ENCODE measurements around the gene FAM216A.
A peak's percentile ranks its signal among the peaks of the same experiment; 100 is the strongest.
"Not testable (repeated sequence)": the region's sequence is repeated elsewhere in the genome, so short reads cannot be mapped to it uniquely, and the experiment has no call there.

The FAM216A gene, protein sequence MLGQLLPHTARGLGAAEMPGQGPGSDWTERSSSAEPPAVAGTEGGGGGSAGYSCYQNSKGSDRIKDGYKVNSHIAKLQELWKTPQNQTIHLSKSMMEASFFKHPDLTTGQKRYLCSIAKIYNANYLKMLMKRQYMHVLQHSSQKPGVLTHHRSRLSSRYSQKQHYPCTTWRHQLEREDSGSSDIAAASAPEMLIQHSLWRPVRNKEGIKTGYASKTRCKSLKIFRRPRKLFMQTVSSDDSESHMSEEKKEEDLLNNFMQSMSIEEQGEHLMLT

DNA sequence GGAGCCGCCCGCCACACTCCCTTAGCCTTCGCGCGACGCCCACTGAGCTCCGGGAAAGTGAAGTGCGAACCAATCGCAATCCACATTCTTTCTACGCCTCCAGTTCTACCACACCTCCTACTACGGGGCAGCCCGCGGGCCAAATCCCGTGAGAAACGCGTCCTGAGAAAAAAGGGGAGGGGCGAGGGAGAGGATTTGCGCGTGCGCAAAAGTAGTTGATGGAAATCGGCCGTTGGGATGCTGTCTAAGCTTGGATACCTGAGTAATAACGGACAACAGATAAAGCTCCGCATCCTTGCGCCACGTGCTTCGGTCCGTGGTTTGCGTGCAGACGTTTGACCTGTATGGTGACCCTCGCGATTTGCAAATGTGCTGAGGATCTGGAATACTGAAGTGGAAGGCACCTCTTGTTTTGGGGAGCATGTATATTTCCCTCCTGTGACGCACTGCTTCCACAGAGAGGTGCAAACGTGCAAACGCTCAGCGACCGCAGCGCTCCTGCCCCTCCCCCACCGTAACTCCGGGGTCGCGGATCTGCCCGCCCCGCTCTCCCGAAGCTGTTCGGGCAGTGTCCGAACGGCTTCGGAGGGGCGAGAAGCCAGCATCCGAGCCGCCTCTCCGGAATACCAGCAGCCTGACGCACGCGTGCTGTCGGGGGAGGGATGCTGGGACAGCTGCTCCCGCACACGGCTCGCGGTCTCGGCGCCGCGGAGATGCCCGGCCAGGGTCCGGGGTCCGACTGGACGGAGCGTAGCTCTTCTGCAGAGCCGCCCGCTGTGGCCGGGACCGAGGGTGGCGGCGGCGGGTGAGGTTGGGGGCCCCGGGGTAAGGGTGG is at the start of gene FAM216A, which contains the start of gene GPN3:
FAM216A (plus strand) TSS at position 632 of the 835 bp plus-strand sequence; CDS start at position 663, 31 bp downstream.
GPN3 (minus strand) TSS at position 44 of the 835 bp plus-strand sequence. CDS start 54 bp downstream, outside the sequence.
- peak; percentile 96 for DNase-seq (ENCODE audit: low spot score)

DNA sequence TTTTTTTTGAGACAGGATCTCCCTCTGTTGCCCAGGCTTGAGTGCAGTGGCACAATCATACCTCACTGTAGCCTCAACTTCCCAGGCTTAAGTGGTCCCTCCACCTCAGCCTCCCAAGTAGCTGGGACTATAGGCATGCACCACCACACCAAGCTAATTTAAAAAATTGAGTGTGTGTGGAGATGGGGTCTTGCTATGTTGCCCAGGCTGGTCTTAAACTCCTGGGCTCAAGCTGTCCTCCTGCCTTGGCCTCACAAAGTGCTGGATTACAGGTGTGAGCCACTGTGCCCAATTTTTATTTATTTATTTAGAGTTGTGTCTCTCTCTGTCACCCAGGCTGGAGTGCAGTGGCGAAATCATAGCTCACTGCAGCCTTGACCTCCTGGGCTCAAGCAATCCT is 48.0 kb upstream of the FAM216A start:
- not testable (repeated sequence) for DNase-seq (ENCODE audit: low spot score)

DNA sequence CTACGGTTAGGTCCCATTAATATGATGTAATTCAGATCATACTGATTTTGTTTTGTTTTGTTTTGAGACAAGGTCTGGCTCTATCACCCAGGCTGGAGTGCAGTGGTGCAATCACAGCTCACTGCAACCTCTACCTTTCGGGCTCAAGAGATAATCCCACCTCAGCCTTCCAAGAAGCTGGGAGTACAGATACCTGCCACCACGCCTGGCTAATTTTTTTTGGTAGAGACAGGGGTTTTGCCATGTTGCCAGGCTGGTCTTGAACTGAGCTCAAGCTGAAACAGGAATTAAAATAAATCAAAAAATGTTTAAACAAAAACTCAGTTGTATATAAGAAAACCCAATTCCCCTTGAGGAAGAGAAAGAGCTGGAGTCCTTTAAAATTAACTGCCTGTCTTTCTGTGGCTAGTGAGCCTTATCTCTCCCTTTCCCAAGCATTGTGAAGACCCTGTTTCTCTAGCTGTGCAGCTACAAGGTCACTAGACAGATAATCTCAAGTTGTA is 47.4 kb upstream of the FAM216A start:
- DNase-seq (ENCODE audit: low spot score), result no peak

DNA sequence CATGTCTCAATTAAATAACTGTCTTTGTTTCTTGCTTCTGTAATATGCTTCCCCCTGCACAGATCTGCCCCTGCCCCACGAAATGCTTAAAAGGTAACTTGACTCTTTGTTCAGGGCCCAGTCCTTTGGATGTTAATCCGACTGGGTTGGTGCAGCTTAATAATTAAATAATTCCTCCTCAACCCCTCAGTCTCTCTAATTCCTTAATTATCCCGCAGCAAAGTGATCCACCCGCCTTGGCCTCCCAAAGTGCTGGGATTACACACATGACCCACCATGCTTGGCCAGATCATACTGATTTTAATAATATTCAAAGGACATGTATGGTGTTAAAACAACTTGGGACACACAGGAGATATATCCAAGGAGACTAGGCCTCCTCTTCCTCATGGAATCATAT is 46.9 kb upstream of the FAM216A start:
- DNase-seq (ENCODE audit: low spot score), result no peak

DNA sequence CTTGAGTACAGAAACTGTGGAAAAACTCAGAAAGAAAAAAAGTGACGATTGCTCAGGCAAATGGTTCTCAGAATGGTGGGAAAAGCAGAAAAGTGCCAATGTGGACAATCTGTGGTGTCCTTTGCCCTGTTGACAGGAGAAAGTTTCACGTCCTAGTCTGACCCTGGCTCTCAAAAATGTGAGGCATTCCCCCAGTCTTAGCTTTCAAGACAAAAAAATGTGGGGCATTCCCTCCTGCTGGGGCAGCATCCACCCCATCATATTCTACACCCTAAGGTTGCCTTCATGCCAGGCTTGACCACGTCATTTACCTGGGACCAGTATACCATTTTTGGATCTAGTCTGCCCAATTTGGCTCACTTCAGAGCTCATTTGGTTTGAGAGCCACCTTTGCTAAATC is 44.4 kb upstream of the FAM216A start:
- DNase-seq (ENCODE audit: low spot score), result no peak

DNA sequence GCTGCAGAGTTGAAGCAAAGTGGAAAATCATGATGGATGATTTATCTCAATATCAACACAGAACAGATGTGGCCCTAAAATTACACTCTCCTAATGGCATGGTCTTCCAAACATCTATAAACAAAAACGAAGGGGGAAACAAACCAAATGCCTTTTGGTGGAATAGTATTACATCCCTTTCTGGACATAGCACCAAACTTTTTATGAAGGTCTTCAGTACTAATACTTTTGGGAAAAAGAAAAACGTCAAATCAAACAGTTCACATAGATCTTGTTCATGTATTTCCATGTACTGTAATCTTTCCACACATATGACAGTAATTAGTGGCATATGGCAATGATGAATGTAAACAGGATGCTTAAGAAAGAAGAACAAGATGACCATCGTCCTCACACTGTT is 42.2 kb upstream of the FAM216A start:
- DNase-seq (ENCODE audit: low spot score), result no peak

DNA sequence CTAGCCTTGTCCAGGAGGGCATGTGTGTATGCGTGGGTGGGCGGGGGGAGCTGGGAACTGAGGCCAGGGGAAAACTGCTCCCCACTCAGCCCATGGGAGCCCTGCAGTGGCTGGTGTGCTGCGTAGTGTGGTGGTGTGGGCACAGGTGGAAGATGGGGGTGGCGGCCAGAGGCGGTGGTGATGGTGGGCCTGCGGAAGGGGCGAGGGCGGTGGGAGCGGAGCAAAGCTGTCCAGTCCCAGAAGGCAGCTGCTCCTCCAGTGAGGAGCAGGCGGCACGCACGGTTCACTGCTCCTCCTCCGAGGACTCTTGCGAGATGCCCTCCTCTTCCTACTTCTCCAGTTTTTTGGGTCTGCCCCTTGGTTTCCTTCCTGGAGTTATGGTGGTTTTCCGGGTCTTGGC is 39.0 kb upstream of the FAM216A start:
- not testable (repeated sequence) for DNase-seq (ENCODE audit: low spot score)

DNA sequence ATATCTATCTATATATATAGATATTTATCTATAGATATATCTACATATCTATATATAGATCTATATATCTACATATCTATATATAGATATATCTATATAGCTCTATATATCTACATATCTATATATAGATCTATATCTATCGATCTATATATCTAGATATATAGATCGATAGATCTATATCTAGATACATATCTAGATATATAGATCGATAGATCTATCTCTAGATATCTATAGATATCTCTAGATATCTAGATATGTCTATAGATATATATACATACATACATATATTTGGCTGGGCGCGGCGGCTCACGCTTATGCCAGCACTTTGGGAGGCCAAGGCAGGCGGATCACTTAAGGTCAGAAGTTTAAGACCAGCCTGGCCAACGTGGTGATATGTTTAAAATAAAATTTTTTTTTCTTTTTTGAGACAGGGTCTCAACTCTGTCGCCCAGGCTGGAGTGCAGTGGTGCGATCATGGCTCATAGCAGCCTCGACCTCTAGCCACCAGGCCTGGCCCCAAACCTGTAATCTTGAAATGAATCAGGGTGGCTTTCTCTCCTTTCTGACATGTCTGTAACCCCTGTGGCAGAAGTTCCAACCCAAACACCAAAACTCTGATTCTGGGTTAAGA is 36.6 kb upstream of the FAM216A start:
- no peak for DNase-seq (ENCODE audit: low spot score)

DNA sequence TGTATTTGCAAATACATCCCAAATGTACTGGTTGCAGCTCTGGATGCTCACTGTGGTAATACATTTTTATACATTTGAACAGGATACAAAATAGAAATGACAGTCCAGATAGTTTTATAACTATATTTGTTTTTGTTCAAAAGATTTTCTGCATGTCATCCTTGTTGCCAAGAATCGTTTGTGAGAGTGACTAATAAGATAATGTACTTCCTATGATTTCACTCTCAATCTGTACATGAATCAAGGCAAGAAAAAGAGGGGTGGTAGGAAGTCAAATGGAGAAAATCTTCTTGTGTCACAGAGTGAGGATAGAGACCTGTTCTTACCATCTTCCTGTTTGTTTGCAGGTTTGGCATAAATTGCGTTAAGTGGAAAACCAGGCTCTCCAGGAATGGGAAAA is 32.4 kb upstream of the FAM216A start:
- DNase-seq (ENCODE audit: low spot score), result no peak

DNA sequence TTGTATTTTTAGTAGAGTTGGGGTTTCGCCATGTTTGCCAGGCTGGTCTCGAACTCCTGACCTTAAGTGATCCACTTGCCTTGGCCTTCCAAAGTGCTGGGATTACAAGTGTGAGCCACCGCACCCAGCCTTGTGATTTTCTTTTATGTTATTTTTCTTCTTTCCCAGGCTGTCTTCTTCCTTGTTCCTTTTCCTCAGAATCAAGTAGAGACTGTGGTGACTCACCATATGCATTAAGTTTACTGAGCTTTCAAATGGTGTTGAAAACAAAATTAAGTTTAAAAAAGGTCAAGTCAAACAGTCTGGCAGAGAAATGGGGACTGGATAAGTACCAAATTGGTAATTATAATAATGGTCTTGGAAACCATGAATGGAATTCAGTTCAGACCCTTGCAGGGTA is 24.2 kb upstream of the FAM216A start:
- no peak for DNase-seq (ENCODE audit: low spot score)

DNA sequence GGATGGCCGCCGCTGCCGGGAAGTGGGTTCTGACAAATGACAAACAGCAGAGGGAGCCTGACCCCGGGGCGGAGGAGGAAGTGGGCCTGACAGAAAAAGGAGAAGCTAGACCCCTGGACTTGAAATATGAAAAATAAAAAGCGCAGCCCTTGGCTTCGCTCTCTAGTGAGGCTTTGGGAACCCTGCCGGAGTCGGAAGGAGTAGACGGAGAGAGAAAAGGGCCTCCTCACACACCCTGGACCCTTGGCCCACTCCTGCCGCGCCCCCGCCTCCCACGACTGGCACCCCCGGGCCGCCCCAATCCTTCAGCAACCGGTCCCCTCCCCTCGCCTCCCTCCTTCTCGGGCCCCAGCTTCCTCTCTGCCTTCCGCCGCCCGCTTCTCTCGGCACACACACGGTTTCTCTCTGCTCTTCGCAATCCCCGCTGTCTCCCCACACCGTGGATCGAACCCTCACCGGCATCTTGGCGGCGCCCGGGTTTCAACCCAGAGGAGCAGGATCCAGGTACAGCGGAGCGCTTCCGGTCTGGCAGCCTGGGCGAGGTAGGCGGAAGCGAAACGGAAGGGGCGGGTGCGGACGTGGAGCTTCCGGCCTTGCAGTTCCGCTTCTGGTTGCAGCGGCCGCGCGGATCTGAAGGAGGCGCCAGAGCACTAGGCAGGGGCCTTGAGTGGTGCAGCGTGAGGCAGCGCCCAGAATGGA is 18.7 kb upstream of the FAM216A start, which contains the start of gene ARPC3:
ARPC3 (minus strand) TSS at position 539 of the 699 bp plus-strand sequence; CDS start at position 462, 77 bp downstream.
- DNase-seq (ENCODE audit: low spot score), result peak; percentile 91

DNA sequence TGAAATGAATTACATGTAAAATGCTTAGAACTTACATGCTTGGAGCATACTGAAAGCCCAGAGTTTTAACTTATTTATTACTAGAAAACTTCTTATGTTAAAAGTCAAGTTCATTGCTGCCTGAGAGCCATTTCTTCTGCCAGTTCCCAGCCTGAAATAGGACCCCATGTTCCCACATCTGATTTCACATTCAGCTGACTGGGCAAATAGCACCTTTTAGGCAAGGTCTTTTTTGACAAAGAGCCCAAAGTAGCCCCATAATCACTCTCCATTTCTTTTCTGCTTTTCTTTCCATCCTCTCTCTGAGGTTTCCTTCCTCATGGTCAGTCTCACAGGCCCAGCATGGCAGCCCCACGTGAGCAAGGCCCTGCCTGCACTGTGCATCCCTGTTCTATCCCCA is 17.4 kb upstream of the FAM216A start:
- DNase-seq (ENCODE audit: low spot score), result no peak

DNA sequence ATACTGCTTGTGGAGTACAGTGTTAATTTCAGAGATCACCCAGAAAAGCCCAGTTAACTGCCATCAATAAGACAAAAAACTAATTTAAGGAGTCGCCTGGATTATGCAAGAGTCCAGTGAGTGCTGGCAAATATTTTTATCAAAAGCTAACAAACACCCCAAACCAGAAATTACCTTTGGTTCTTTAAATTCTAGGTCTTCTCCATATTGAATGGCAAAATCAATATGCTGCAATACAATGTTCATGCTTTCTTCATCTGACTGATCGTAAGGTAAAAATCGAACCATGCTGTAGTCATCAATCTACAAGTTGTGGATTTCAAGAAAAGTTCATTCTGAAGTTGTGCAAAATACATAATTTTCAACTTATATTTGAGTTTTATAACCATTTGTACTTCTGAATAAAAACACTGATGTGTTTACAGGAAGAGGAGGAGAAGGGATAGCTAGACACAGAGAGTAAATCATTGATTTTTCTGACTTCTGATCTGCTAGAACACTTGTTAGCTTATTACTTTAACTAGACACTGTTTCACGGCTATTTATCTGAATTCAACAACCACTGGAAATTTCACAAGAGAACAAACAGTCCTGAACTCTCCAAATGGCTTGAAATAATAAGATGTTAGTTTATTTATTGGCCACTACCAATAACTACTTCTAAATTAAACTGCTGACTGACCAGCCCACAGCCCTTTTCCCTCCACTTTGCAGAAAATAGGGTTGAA is 14.9 kb upstream of the FAM216A start:
- no peak for DNase-seq (ENCODE audit: low spot score)

DNA sequence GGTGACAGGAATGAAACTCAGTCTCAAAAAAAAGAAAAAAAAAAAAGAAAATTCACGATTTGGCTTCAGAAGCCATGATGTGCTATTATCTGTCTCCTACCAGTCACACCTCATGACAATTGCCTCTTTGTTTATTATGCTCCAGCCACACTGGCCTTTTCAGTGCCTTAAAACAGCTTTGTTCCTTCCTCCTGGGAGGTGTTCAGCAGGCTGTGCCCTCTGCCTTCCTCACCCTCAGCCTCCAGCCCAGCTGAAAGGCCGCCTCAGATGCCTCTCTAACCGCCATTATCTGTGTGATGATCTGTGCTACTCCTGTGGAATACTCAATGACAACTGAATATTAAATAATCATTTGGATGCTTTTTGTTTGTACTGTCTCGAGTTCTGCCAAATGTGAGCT is 9.9 kb upstream of the FAM216A start:
- no peak for DNase-seq (ENCODE audit: low spot score)

DNA sequence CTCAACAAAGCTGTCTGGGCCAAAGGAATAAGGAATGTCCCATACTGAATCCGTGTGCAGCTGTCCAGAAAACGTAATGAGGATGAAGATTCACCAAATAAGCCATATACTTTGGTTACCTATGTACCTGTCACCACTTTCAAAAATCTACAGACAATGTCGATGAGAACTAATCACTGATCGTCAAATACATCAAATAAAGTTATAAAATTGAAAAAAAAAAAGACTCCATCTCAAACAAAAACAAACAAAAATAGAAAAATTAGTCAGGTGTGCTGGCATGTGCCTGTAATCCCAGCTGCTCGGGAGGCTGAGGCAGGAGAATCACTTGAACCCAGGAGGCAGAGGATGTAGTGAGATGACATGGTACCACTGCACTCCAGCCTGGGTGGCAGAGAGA is 7.5 kb upstream of the FAM216A start:
- DNase-seq (ENCODE audit: low spot score), result not testable (repeated sequence)

DNA sequence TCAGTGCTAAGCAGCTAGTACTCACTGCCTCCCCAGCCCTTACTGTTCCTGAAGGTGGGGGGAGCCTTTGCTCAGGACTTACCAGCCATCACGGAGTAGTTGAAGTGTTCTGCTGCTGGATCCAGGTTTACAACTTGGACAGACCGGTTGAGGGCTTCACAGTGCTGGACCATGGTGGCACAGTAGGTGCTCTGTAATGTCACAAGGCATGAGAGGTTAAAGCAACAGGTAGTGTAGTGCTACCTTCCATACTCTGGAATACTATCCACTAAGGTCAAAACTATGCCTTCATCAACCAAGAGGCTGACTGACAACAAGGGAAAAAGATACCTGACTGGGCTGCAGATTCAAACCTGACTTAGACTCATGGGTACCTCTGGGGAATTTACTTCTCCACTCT is 3.6 kb upstream of the FAM216A start:
- DNase-seq (ENCODE audit: low spot score), result no peak

DNA sequence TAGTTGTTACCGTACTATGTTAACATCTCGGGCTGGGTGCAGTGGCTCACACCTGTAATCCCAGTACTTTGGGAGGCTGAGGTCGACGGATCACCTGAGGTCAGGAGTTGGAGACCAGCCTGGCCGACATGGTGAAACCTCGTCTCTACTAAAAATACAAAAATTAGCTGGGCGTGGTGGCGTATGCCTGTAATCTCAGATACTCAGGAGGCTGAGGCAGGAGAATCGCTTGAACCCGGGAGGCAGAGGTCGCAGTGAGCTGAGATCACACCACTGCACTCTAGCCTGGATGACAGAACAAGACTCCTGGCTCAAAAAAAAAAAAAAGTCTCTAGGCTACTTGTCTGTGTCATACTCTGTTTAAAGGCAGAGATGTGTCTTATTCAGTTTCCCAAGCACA is 2.9 kb upstream of the FAM216A start:
- not testable (repeated sequence) for DNase-seq (ENCODE audit: low spot score)

DNA sequence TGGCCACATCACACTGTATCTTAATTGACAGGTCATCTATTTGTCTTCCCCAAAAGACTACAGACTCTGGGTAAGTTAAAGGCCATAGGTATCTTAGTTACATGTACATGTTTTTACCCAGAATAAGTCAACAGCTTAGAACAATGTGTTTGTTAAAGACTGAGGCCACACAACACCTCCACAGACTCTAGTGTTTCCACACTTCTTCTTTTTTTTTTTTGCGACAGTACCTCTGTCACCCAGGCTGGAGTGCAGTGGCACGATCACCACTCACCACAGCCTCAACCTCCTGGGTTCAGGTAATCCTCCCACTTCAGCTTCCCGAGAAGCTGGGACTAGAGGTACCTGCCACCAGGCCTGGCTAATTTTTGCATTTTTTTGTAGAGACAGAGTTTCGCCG is 1.9 kb upstream of the FAM216A start:
- no peak for DNase-seq (ENCODE audit: low spot score)

DNA sequence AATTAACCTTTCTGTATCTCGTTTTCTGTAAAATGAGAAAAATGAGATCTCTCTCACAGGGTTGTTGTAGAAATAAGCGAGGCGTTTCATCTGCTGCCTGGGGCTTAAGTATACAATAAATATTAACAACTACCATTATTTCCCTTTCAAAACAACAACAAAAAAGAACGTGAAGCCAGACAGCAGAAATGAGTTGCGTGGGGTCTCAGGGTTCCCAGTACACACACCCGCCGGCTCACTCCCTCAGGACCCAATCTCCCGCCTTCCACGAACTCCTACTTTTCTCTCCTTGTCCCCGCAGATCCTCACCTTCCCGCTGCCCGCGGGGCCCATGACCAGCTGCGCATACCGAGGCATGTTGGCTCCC is 815 bp upstream of the FAM216A start:
- DNase-seq (ENCODE audit: low spot score), result no peak

DNA sequence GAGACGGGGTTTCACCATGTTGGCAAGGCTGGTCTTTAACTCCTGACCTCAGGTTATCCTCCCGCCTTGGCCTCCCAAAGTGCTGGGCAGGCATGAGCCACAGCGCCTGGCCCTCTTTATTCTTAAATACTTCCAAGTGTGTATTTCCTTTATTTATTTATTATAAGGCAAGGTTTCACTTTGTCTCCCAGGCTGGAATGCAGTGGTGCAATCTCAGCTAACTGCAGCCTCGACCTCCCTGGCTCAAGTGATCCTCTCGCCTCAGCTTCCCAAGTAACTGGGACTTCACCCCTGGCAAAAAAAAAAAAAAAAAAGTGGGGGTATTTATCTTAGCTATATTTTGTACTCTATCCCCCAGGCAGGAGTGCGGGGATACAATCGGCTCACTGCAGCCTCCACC is 6.8 kb downstream of the FAM216A start:
- no peak for DNase-seq (ENCODE audit: low spot score)

DNA sequence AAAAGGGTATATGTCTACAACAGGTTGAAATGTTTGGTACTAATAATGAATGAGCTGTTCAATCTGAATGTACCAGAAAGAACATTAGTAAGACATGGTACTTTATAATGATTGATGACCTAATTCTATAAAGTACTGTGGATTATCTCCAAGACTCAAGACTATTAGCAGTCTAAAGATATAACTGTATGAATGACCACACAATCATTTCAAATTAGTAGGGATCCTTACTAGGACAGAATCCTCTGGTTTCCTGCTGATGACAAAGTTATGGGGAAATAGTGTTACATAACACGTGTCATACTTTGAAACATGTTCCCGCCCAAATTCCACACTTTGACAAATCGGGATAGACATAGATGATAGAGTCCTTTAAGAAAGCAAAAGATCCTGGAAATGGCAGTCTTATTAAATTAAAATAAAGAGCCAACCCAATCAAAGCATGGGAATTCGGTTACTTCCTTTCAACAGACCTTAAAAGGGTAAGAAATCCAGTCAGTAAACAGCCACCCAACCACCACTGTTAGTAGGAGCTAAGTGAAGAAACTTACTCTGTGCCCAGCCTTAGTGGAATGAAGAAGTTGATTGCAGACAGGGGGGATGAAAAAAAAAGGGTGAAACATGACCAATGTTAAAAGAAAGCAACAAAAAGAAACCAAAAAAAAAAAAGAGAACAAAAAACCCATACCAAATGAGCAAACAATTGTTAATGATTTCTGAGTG is 30.5 kb downstream of the FAM216A start:
- DNase-seq (ENCODE audit: low spot score), result no peak

Measured in hepatic stellate cell (primary cell).